ENCODE measurements around the gene CUL5.
A peak's percentile ranks its signal among the peaks of the same experiment; 100 is the strongest.
"Not testable (repeated sequence)": the region's sequence is repeated elsewhere in the genome, so short reads cannot be mapped to it uniquely, and the experiment has no call there.

Gene CUL5

DNA sequence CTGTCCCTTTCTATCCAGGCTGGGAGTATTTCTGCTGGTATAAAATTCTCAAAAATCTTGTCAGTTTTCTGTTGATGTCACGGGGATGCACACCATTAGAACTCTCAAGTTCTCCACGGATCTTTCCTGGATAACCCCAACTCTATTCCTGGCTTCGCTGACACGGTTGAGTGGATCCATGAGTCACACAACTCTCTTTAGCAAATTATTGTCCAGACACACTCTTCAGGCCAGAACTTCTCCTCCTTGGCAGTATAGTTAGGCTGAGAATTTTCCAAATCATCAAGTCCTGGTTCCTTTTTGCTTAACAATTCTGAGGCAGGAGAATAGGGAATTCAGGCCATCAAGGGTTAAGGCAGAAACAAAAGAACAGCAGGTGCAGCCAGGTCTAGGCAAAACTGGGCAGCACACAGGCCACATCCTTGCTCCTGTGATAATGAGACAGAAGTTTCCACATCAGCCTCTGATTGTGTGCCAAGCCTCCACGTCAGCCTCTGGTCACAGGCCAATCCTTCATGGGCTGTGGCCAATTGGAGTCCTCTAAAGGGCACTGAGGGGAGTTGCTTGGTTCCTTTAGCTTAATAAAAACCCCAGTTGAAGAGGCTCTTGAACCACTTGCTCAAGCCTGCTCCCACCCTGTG is 106.9 kb downstream of the CUL5 start:
- DNase-seq (ENCODE audit: low spot score): peak; percentile 72

DNA sequence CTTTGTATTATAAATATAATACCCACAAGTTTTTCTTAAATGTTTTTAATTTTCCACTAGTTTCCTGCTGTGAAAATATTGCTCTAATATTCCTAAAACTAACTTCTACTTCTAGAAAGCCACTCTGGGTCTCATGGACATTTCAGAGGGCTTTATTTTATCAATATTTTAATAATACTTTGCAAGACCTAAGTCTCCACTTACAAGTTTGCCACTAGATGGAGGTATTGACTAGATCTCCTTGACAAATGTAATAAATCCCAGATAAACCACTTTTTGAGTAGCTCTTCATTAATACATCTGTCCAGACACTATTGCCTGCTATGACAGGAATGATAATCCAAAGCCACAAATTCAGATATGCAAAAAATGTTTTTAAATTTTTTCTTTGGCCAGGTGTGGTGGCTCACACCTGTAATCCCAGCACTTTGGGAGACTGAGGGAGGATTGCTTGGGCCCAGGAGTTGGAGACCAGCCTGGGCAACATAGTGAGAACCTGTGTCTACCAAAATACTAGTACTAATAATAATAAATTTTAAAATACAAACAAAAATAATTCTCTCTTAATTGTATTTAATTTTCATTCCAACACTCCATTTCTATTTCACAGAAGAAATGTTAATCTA is 109.2 kb downstream of the CUL5 start:
- peak; percentile 87 for DNase-seq (ENCODE audit: low spot score)

DNA sequence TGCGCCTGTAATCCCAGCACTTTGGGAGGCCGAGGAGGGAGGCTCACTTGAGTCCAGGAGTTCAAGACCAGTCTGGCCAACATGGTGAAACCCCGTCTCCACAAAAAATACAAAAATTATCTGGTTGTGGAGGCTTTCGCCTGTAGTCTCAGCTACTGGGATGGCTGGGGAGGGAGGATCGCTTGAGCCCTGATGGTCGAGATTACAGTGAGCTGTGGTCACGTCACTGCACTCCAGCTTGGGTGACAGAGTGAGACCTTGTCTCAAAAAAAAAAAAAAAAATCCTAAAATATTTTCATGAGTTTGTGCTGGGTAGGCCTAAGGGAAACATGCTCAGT is 112.2 kb downstream of the CUL5 start:
- DNase-seq (ENCODE audit: low spot score): not testable (repeated sequence)

DNA sequence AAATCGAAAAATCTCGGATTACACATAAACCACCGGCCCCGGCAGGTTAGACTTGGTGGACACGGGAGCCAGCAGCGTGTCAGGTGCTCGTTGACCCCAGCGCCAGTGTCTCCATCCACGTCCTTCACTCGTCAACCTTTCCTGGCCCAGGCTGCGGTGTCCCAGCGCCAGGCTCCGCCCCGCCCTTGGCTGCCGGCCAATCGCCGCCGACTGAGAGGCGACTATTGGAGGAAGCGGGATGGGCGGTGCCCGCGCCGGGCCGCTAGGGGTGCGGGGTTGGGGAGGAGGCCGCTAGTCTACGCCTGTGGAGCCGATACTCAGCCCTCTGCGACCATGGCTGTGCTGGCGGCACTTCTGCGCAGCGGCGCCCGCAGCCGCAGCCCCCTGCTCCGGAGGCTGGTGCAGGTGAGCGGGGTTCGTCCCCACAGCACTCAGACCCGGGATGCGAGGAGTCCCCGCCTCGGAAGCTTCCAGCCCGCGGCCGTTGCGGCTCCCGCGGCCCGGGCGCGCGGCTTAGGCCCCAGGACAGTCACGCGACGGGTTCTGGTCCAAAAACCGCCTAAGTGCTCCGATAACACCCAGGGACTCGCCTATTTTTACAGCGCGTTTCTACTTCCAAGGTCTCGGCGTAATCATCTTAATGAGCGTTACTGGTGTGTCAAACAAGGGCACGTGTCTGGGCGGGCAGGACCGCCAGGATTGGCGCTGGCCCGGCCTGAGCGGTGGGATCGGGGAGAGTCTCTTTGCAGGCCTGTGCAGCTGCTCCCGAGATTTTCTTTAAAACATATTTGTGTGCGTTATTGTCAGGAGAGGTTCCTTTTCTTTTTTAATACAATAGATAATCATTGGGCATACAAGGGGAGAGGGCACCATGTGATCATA is 112.8 kb downstream of the CUL5 start, which contains the start of gene ACAT1:
ACAT1 (plus strand) TSS at position 294 of the 882 bp plus-strand sequence; CDS start at position 334, 40 bp downstream.
- DNase-seq (ENCODE audit: low spot score): peak; percentile 92

DNA sequence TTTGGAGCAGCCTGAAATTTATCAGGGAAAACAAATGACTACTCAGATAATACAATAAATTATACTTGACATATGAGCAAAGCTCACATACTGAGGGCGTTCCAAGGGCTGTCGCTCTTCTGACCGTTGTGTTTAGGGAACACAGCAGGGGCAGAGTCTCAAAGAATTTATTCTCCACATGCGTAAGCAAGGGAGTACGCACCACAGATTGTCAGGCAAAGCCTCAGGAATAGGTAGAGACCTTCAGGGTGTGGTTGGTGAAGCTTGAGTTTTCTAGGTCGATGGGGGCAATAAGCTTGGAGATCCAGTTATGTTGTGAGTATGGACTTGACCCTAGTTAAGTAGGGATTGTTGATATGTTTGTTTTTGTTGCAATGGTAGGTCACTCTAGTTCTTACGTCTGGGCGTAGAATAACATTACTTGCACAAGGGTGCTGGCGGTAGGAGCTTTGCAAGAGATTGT is 113.5 kb downstream of the CUL5 start:
- peak; percentile 79 for DNase-seq (ENCODE audit: low spot score)

DNA sequence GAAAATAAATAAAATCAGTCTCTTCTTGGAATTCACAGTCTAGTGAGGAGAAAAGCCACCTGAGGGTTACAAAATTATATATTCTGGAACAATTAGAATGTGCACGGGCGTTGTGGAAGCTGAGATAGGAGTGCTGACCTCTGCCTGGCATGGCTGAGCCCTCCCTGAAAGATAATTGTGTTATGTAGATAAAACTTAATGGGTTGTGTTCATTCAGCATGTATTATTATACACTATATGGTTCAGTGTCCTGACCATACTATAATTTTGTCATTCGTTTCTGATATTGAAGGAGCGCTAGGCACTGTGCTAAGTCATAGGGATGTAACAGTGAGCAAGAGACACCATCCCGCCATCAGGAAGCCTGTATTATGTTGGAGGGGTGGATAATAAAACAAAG is 116.4 kb downstream of the CUL5 start:
- no peak for DNase-seq (ENCODE audit: low spot score)

DNA sequence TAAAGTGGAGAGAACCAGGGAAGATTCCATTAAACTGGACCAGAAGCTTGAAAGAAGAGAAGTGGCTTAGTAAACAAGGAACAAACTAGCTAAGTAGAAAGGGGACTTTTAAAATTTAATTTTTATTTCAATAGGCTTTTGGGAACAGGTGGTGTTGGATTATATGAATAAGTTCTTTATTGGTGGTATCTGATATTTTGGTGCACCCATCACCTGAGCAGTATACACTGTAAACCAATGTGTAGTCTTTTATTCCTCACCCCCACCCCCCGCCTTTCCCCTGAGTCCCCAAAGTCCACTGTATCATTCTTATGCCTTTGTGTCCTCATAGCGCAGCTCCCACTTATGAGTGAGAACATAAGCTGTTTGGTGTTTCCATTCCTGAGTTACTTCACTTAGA is 120.1 kb downstream of the CUL5 start:
- no peak for DNase-seq (ENCODE audit: low spot score)

DNA sequence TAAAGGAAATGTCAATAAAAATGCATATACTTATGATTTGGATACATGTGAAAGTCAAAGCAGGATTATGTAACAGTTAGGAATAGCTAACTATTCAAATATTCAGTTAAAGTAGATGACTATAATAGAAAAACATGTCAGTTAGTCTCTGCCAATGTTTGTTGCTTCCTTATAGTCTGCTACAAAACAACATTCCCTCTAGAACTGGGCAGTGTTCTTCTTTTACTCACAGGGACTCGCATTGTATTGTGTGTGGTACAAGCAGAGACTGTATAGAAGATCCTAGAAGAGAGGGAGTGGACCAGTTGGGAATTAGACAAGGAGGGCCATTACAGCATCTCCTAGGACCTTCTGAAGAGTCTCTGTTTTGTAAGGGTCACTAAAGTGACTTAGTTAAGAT is 123.3 kb downstream of the CUL5 start:
- no peak for DNase-seq (ENCODE audit: low spot score)

DNA sequence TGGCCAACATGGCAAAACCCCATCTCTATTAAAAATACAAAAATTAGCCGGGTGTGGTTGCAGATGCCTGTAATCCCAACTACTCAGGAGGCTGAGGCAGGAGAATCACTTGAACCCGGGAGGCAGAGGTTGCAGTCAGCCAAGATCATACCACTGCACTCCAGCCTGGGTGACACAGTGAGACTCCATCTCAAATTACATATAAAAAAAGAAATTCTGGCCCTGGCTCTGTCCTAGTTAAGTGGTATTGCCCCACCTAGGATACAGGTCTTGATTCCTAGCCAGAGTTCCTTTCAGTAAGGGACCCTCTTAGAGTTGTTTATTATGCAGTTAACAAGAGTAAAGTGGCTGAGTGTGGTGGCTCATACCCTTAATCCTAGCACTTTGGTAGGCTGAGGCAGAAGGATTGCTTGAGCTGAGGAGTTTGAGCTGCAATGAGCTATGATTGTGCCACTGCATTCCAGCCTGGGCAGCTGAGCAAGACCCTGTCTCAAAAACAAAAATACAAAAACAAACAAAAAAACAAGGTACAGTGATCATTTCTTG is 124.4 kb downstream of the CUL5 start:
- not testable (repeated sequence) for DNase-seq (ENCODE audit: low spot score)

DNA sequence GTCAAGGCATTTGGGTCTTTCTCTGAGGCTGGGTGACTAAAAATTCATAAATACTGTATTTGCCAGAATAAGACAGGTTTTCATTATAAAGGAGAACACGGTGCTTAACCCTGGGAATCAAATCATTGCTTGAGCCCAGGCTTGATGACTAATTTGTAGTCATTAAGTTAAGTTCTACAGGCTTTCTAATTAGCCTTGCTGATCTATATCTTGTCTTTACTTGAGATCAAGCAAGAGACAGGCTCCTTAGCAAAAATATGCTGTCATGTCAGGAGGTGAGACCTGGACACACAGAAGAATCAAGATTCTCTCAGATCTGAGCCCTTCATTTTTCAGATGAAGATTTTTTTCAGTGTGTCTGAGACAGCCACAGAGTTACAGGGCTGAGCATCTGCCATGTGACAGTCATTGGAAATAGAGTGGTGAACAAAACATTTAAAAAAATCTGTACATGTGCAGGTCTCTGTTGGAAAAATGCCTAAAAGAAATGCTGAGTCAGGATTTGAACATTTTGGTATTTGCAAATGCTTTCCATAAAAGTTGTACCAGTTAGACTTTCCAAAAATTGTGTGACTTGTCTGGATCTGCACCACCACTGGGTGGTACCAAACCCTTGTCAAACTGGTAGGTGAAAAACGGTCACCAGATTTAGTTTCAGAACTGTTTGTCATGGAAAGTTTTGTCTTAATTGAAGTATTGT is 127.3 kb downstream of the CUL5 start:
- peak; percentile 54 for DNase-seq (ENCODE audit: low spot score)

DNA sequence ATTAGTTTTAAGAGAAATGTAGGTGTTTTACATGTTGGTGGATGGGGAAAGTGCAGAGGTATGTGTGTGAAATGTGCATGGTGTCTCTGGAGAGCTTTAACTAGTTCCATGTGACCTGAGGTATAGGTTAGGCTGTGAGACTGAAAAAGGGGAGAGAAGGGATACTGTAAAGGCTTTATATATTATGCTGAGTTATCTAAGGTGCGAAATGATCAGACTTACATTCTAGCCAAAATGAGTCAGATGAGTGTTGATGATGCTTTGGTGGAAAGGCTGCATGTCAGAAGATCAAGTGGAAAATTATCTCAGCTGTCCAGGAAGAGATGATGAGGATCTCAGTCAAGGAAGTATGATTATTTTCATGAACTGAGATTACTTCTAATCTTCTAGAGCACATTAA is 128.5 kb downstream of the CUL5 start:
- DNase-seq (ENCODE audit: low spot score): no peak

DNA sequence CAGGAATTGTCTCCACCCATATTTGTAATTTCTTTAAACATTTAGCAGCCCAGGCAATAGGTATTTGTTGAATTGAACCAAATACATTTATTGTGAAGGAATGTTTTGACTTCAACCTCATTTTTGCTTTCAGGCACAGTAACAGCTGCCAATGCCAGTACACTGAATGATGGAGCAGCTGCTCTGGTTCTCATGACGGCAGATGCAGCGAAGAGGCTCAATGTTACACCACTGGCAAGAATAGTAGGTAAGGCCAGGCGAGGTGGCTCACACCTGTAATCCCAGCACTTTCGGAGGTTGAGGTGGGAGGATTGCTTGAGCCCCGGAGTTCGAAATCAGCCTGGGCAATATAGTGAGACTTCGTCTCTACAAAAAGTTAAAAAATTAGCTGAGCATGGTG is 133.6 kb downstream of the CUL5 start:
- no peak for DNase-seq (ENCODE audit: low spot score)

DNA sequence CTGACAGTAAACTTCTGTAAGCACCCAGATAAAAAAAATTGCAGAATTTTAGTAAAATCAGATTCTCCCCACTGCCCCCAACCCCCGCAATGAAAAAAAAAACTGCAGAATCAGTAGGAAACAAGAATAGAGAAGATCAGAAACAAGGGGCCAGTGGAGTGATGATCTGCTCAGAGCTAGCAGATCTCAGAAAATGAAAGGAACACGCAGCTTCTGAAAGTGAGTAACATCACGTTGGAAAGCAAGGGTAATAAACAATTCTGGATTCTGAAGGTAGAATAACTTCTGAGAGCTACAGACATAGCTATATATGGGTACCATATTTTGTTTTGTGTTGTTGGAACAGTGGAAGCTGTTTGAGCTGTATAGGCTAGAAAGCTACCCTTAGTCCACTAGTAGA is 135.9 kb downstream of the CUL5 start:
- no peak for DNase-seq (ENCODE audit: low spot score)

DNA sequence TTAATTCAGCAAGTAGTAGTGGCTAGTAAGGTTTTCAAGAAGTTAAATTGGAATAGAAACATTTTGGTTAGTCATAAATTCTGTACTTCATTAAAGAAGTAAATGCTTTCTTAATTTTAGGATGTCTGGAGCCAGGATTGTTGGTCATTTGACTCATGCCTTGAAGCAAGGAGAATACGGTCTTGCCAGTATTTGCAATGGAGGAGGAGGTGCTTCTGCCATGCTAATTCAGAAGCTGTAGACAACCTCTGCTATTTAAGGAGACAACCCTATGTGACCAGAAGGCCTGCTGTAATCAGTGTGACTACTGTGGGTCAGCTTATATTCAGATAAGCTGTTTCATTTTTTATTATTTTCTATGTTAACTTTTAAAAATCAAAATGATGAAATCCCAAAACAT is 138.5 kb downstream of the CUL5 start:
- no peak for DNase-seq (ENCODE audit: low spot score)

DNA sequence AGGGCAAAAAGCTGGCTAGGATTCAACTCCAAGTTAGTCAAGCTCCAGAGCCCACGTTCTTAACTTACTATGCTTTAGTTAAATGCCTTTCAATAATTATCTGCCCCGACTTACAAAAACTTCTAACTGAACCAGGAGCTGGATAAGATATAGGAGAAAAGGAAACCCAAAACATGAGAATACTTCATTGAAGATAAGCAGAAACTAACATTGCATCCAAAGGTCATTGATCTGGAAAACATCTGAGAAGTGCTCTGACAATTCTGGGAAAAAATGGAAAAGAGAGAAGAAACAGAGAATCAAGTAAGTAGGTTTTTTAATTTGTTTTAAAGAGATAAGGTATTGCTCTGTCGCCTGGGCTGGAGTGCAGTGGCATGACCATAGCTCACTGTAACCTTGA is 139.9 kb downstream of the CUL5 start:
- no peak for DNase-seq (ENCODE audit: low spot score)

DNA sequence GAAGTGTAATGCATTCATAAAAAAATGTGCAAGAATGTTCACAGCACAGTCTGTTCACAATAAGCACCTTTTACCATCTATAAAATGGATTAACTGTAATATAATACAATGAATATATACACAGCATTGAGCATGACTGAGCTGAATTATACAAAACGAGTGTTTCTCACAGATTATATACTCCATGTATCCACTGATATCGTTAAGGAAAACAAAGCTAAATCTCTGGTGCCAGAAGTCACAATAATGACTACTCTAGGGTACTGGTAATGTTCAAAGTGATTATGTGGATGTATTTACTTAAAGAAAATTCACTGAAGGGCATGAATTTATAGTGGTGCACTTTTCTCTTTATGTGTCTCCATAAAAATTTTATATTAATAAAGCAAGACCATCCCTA is 145.9 kb downstream of the CUL5 start:
- no peak for DNase-seq (ENCODE audit: low spot score)

All from RKO (cell line).